Measurements from ENCODE around the gene HRAS.
"Not testable (repeated sequence)": the region's sequence is repeated elsewhere in the genome, so short reads cannot be mapped to it uniquely, and the experiment has no call there.

Gene HRAS

DNA sequence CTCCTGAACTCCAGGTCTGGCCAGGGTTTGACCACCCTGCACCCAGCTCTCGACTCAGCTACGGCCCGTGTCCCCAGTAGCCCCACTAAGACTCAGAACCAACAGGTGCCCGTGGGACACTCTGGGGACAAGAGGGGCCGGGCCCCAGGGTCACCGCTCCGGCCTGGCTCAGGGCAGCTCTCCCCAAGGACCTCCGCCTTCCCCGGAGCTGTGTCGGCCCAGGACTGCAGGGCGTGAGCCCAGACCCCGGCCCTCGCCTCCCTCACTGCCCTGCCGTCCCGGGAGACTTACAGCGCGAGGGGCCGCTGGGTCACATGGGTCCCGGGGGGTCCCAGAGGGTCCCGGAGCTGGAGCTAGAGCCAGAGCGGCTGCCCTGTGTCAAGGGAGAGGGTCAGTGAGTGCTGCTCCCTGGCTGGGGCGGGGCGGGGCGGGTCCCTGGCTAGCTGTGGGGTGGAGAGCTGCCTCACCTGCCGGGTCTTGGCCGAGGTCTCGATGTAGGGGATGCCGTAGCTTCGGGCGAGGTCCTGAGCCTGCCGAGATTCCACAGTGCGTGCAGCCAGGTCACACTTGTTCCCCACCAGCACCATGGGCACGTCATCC lies 2.3 kb downstream of the HRAS start:
- no peak for DNase-seq (ENCODE audit: low spot score)

DNA sequence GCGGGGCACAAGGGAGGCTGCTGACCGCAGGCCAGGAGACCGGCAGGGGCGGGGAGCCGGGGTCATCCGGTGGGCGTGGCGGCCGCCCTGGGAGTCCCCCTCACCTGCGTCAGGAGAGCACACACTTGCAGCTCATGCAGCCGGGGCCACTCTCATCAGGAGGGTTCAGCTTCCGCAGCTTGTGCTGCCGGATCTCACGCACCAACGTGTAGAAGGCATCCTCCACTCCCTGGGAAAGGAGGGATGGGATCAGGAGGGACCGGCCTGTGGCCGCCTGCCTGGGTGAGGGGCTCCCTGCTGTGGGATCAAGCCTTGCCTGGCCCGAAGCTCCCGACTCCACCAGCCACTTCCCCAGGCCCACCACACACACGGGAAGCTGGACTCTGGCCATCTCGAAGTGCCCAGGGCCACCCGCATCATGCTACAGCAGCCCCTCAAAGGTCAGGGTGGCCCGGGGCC lies 2.8 kb downstream of the HRAS start:
- DNase-seq (ENCODE audit: low spot score), result no peak

DNA sequence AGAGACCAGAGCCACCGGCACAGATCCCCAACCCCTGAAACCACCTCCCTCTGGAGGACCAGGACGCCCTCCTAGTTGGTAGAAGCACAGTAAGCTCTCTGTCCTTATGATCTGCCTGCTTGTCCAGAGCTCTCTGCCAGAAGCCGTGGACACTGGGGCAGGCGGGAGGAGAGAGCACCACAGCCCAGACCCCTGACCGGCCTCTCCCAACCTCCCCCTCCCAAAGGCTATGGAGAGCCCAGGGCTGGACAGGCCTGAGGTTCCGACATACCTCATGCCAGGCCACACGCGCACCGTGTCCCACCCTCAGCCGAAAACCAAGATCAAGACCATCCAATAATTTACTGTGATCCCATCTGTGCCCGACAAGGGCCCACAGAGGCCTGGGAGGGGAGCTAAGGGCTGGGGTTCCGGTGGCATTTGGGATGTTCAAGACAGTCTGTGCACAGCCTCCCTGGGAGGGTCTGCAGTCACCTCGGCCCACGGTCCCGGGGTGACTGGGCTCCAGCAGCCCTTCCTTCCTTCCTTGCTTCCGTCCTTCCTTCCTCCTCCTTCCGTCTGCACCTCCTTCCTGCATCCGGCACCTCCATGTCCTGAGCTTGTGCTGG lies 3.4 kb downstream of the HRAS start:
- no peak for DNase-seq (ENCODE audit: low spot score)

DNA sequence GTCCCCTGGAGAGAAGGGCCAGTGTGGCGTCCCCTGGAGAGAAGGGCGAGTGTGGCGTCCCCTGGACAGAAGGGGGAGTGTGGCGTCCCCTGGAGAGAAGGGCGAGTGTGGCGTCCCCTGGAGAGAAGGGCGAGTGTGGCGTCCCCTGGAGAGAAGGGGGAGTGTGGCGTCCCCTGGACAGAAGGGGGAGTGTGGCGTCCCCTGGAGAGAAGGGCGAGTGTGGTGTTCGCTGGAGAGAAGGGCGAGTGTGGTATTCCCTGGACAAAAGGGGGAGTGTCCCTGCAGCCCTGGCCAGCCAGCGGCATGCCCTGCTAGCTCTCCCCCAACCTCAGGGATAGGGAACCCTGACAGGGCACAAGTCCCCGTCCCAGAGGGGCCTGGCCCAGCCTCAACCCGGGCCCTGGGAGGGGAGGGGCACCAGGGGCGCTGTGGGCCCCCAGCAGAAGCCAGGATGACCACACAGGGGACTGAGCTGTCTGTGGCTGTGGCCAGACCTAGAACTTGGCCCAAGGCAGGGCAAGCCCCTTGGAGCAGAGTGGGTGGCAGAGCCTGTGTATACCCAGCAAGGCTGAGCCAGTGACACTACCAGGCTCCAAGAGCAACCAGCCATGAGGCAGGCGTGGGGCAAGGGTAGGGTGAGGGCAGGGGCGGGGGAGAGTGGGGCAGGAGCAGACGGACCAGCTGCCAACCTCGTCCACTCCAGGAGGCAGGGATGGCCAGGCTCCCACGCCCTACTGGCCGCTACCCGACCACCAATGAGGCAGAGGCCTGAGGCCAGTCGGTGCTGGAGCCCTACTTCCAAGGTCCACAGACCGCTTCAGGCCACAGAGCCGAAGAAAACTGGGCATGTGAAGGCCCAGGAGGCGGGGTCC lies 4.2 kb downstream of the HRAS start:
- no peak for DNase-seq (ENCODE audit: low spot score)

DNA sequence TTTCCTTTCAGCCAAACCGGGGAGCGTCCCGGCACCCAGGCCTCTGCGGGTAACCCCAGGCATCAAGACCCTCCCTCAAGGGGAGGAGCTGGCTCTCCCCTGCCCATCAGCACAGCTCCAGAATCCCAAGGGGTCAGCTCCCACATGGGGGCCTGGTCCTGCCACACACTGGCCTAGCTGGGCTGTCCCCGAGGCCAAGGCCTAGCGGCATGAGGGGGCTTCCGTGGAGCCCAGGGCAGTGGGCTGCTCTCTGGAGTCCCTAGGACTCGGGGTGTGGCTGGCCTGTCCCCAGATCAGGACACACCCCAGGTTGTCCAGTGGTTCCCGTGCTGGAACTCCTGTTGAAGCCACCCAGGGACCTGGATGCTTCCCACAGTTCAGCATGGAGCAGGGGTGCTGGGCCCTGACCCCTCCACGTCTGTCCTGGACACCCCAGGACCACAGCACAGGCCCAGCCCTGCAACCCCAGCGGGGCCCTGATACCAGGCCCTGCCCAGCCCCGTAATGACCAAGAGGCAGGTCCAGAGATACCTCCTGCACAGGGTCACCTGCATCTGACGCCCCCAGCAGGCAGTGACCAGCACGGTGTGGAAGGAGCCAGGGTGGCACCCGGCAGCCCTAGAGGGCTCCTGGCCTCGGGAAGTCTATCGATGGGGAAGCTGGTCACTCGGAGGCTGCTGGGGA lies 5.5 kb downstream of the HRAS start:
- DNase-seq (ENCODE audit: low spot score), result no peak

DNA sequence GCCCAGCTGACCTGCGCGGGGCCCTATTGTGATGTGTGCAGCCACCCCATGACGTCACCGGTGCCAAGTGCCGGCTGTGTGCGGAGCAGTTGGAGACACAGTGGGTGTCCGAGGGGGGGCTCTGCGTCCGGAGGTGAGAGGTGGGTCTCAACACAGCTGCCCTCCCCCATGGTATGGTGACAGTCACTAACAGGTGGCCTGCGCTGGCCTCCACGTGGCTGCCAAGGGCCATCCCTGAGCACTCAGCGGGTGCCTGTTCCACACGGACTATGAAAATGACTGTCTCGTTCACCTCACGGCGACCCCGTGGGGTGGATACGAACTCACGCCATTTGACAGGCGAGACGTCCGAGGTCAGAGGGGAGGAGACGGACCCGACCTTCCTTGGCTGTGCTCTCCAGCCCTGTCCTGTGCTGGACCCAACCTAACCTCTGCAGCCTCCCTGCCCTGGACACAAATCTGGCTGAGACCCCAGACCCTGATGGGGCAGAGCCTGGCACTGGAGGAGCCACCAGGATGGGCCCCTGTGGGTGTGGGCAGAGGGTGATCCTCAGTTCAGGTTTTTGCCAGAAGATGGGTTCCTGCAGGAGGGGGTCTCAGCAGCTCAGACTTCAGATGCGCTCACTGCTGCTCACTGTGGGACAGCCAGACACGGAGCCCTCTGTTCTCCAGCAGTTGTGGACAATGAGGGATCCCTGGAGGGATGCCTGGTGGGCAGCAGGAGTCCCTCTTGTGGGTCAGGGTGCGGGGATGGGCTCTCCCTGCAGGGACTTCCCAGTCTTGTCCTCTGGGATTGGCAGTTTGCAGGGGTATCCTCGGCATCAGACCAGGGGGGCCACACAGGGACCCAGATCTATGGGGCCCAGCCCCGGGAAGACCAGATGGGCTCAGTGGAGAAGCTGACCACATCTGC lies 6.3 kb downstream of the HRAS start:
- no peak for DNase-seq (ENCODE audit: low spot score)

DNA sequence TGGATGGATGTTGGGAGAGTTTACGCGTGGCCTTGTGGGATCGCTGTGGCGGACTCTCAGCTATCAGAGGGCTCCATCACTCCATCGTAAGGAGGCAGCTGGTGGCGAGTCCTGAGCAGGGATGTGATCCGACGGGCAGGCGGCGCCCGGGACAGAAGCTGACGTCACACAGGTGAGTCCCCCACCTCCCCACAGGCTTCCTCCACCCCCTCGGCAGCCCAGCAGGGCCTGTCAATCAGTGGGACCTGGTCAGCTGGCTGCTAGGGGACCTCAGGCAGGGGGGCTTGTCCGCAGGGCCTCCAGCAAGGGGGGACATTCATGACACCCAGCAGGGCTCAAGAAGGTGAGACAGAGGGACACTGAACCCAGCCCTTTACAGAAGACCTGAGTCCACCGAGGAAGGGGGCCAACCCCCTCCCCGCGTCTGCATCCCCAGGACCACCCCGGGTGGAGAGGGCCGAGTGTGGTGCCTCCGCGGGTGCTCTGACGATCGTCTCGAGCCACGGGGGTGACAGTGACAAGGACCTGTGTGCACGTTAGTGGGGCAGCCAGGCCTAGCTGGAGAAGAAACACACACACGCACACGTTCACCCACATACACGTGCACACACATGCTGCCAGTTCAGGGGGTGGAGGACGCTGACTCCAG lies 7.1 kb downstream of the HRAS start:
- DNase-seq (ENCODE audit: low spot score), result no peak

DNA sequence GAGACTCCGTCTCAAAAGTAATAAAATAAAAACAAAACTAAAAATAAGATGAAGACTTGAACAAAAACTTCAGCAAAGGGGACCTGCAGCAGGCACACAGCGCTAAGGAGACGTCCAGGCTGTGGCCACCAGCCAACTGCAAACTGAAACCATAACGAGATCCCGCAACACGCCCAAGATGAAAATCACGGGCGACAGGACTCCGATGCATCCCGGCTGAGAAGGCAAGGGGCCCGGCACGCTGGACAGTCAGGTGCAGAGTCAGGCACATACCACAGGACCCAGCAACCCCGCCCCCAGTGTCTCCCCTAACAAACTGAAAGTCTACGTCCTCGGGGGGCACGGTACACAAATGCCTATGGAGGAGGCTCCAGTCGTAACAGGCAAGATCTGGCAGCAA lies 9.2 kb downstream of the HRAS start:
- DNase-seq (ENCODE audit: low spot score), result no peak

DNA sequence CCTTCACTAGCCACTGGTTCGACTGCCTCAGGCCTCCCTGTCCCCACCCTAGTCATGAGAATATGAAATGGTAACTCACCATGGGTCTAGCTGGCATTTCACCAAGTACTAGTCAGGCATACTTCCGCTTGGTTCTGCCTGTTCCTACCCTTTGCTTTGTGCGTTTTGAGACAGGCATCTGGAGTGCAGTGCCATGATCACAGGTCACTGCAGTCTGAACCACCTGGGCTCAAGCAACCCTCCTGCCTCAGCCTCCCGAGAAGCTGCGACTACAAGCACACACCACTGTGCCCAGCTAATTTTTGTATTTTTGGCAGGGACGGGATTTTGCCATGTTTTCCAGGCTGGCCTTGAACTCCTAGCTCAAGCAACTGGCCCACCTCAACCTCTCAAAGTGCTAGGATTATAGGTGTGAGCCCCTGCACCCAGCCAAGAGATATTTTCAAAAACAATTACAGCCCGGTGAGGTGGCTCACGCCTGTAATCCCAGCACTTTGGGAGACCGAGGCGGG lies 14.1 kb downstream of the HRAS start:
- DNase-seq (ENCODE audit: low spot score), result no peak

DNA sequence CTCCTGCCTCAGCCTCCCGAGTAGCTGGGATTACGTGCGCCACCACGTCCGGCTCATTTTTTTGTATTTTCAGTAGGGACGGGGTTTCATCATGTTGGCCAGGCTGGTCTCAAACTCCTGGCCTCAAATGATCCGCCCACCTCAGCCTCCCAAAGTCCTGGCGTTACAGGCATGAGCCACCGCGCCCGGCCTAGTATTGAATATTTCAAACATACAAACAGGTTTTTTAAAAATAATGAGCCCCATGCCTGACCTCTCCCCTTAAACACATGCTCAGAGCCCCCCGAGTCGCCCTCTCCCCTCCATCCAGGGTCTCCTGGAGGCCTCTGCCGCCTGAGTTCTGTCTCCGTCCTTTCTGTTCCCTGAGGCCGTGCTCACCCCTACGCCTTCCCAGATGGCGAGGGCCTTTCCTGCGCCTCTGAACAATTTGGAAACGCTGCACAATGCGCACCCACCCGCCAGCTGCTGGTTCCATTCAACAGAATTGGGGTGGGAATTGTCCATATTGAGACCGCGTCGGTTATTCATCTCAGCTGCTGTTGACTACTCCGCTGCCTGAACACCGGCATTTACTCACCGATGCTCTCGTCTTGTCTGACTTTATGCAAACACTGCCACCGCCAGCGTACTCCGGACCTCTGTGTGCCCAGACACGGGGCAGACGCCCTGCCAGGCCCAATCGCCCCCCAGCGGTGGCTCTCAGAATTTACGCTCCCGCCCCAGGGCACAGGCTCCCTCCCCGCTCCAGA lies 14.8 kb downstream of the HRAS start:
- no peak for DNase-seq (ENCODE audit: low spot score)

DNA sequence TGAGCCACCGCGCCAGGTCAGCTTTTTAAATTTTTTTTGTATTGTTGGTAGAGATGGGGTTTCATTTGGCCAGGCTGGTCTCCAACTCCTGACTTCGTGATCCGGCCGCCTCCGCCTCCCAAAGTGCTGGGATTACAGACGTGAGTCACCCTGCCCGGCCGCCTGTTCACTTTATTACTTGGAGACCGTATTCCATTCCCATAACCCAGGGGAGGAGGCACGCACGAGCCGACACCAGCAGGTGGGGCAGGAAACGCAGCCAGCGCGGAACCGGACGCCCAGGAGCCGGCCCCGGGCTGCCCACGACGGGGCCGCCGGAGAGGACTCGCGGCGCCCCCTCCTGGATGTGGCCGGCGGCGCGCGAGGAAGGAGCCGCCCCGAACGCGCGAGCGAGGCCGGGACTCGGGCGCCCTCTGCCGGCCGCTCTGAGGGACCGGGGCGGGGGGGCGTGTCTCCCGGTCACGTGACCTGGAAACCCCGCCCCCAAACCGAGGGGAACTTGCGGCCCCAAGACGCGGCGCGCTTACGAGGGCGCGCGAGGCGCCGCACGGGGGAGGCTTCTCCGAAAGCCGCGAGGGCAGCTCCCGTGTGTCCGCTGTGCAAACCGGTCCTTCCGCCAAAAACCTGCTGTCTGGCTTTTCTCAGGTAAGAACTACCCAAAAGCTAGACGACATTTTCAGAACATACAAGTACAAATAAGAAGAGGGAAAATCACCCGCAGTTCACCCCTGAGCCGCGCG lies 16.7 kb downstream of the HRAS start:
- DNase-seq (ENCODE audit: low spot score), result peak; percentile 80

DNA sequence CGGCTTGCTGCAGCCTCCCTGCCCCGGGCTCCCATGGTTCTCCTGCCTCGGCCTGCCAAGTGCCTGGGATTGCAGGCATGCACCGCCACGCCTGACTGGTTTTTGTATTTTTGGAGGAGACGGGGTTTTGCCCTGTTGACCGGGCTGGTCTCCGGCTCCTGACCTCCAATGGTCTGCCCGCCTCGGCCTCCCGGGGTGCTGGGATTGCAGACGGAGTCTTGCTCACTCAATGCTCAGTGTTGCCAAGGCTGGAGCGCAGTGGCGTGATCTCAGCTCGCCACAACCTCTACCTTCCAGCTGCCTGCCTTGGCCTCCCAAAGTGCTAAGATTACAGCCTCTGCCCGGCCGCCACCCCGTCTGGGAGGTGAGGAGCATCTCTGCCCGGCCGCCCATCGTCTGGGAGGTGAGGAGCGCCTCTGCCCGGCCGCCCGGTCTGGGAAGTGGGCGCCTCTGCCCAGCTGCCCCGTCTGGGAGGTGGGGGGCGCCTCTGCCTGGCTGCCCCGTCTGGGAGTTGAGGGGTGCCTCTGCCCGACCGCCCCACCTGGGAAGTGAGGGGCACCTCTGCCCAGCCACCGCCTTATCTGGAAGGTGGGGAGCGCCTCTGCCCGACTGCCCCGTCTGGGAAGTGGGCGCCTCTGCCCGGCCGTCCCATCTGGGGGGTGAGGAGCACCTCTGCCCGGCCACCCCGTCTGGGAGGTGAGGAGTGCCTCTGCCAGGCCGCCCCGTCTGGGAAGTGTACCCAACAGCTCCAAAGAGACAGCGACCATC lies 18.3 kb downstream of the HRAS start:
- DNase-seq (ENCODE audit: low spot score), result not testable (repeated sequence)

DNA sequence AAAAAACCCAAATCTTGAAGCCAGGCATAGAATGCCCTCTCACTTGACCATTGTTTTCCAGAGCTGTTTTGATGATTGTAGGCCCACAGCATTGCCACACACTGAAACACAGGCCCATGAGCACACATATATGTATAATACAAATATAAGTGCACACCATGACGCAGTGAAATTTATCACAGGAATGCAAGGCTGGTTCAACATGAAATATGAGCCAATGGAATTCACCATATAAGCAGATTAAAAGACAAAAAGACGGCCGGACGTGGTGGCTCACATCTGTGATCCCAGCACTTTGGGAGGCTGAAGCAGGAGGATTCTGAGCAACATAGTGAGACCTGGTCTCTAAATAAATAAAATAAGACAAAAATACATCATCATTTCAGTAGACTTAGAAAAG lies 19.0 kb downstream of the HRAS start:
- DNase-seq (ENCODE audit: low spot score), result no peak

DNA sequence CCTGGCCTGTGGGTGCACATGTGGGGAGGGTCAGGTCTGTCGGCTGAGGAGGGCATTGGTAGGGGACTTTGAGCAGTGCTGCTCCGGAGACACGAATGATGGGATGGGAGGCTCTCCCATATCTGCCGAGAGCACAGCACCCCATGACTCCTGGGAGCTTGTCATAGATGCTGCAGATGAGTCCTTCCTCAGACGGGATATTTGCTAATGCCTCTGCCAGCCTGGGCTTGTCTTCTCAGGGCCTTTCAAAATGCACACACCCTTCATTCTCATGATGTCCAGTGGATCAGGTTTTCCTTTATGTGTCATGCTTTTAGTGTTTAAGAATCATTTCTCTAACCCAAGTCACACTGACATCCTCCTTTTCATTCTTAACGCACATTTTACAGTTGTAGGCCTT lies 20.2 kb downstream of the HRAS start:
- DNase-seq (ENCODE audit: low spot score), result no peak

DNA sequence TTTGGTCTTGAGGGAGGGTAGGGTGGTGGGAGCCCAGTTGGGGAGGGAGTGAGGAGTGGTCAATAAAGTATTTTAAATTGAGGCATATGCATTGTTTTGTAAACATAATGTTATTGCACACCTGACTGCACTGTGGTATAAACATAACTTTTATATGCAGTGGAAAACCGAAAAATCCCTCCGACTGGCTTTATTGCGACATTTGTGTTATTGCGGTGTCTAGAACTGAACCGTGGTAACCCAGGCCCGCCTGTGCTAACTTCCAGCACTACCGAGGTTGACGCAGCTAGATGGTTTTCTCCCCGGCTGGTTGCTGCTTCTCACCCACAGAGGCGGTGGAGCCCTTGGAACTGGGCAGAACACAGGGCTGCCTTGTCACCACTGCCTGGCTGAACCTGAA lies 20.8 kb downstream of the HRAS start:
- DNase-seq (ENCODE audit: low spot score), result no peak

DNA sequence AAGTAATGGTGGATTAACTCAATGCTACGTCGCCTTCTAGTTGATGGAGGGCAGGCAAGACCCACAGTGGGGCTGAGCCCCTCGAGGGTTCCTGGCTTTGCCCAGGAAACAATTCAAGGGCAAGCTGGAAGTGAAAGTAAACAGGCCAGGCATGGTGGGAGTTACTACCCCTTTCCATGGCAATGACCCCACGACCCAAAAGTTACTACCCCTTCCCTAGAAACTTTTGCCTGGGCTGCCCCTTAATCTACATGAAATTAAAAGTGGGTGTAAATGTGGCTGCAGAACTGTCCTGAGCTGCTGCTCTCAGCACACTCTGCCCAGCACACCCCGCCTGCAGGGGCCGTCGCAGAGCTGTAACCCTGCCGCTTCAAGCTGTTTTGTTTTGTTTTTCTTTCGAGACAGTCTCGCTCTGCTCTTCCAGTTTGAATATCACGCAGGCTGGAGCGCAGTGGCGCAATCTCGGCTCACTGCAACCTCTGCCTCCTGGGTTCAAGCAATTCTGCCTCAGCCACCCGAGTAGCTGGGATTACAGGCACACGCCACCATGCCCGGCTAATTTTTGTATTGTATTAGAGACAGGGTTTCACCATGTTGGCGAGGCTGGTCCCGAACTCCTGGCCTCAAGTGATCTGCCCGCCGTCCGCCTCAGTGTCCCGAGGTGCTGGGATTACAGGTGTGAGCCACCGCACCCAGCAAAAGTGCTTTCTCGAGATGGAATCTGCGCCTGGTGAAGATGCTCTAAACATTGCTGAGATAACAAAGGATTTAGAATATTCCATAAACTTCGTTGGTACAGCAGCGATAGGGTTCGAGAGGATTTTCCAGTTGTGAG lies 22.4 kb downstream of the HRAS start:
- no peak for DNase-seq (ENCODE audit: low spot score)

DNA sequence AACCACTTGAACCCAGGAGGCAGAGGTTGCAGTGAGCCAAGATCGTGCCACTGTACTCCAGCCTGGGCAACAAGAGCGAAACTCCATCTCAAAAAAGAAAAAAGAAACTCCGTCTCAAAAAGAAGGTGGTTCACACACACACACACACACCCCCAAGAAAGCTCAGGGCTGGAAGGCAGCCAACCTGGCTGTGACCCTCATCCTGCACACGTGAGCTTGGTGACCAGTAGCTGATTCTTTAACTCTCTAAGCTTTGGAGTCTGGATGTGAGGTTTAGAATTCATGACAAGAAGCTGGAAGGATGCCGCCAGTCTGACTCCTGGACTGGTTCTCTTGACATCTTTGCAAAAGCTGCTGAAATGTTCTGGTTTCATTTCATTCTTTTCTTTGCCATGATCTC lies 26.4 kb downstream of the HRAS start:
- no peak for DNase-seq (ENCODE audit: low spot score)

Measured in putamen (tissue), 1 donor.